ENCODE results near the gene DIMT1.

GRCh38 chr5:62432621-62433064, 28.9 kb upstream of the DIMT1 start:
- no peak for TF ChIP-seq YY1 (IDR thresholded peaks at IDR 0.05; ENCODE audit: insufficient read depth, insufficient read length)
- no peak for TF ChIP-seq ZNF274 (IDR thresholded peaks at IDR 0.05; ENCODE audit: low read depth, low read length)
